ENCODE measurements around the gene NCKAP5.

The NCKAP5 gene

DNA sequence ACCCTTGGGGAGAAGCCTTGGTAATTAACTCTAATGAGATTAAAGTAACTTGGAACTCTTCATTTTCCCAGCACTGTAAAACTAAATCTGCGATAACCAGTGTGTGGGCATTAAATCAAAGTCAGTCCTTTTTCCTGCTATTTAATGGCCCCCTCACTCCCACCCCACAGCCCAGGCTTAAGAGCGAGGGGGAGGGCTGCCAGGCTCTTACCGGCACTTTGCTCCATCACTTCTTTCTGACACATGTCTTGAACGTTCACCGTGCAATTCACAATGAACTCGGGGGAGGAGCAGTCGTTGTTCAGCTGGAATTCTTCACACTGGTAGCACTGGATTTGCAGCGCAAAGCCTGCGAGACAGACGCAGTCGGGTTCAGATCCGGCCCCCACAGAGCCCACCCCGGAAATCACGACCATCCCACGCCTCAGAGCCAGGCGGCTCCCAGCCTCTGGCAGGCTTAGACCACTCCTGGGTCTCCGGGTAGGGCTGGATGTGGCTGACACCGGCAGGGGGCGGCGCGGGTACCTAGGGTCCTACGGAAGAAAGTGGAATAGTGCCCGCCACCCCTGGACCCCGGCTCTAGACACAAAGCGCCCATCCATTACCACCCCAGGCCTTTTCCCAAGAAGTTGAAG is 900.0 kb downstream of the NCKAP5 start:
- peaks cover 0 to 26% (median 9%) of the 10 kb centered on the region in 4 experiments for H3K4me1 ChIP-seq (ENCODE audit: control extremely low read depth in 1 of 4, control insufficient read depth in 4 of 4, insufficient read depth in 4 of 4, low read length in 3 of 4)
- 4% methylated on average over 7 of the region's 25 CpGs for WGBS (ENCODE audit: insufficient coverage)
- H3K4me3 ChIP-seq (ENCODE audit: control insufficient read depth in 1 of 7, extremely low read depth in 1 of 7, insufficient read depth in 4 of 7, low read depth in 2 of 7, low read length in 6 of 7): no peak overlapping the region
- H3K27me3 ChIP-seq (replicated peaks in 2 of 5; ENCODE audit: control insufficient read depth in 4 of 5, insufficient read depth in 5 of 5, low read length in 4 of 5): peaks cover 6 to 75% (median 21%) of the 10 kb centered on the region in 5 experiments
- no peaks in the 10 kb centered on the region for H3K36me3 ChIP-seq (ENCODE audit: control insufficient read depth in 4 of 4, insufficient read depth in 4 of 4, low read length in 3 of 4)
- POLR2A ChIA-PET: no interaction called here
- CTCF ChIA-PET: no interaction called here
- DNase-seq: no peak
- H3K9me3 ChIP-seq (ENCODE audit: control extremely low read depth in 1 of 5, control insufficient read depth in 4 of 5, insufficient read depth in 2 of 5, low read depth in 1 of 5, low read length in 4 of 5): no peaks in the 10 kb centered on the region
- H3K27ac ChIP-seq (ENCODE audit: insufficient read depth in 1 of 2, low read depth in 1 of 2, low read length in 2 of 2, poor library complexity in 1 of 2, severe bottlenecking in 2 of 2): no peak overlapping the region

- POLR2A ChIA-PET: no interaction called here
- Histone ChIP-seq H3K4me3 (ENCODE audit: control insufficient read depth in 1 of 7, extremely low read depth in 1 of 7, insufficient read depth in 4 of 7, low read depth in 2 of 7, low read length in 6 of 7) (no peak overlapping the region), H3K4me1 (ENCODE audit: control extremely low read depth in 1 of 4, control insufficient read depth in 4 of 4, insufficient read depth in 4 of 4, low read length in 3 of 4) (peaks cover 0 to 26% (median 9%) of the 10 kb centered on the region in 4 experiments), H3K27ac (ENCODE audit: insufficient read depth in 1 of 2, low read depth in 1 of 2, low read length in 2 of 2, poor library complexity in 1 of 2, severe bottlenecking in 2 of 2) (no peak overlapping the region), H3K36me3 (ENCODE audit: control insufficient read depth in 4 of 4, insufficient read depth in 4 of 4, low read length in 3 of 4) (no peaks in the 10 kb centered on the region), H3K27me3 (replicated peaks in 2 of 5; ENCODE audit: control insufficient read depth in 4 of 5, insufficient read depth in 5 of 5, low read length in 4 of 5) (peaks cover 6 to 70% (median 21%) of the 10 kb centered on the region in 5 experiments), H3K9me3 (ENCODE audit: control extremely low read depth in 1 of 5, control insufficient read depth in 4 of 5, insufficient read depth in 2 of 5, low read depth in 1 of 5, low read length in 4 of 5) (no peaks in the 10 kb centered on the region)
- no CpG with 5 or more reads among the region's 1 CpG for WGBS (ENCODE audit: insufficient coverage)
- no peak for DNase-seq
- CTCF ChIA-PET: no interaction called here
Observed at GRCh38 chr2:132667706-132668105, 900.6 kb downstream of the NCKAP5 start.

- Histone ChIP-seq H3K4me1 (ENCODE audit: control extremely low read depth in 1 of 4, control insufficient read depth in 4 of 4, insufficient read depth in 4 of 4, low read length in 3 of 4) (peaks cover 0 to 20% (median 7%) of the 10 kb centered on the region in 4 experiments), H3K27ac (ENCODE audit: insufficient read depth in 1 of 2, low read depth in 1 of 2, low read length in 2 of 2, poor library complexity in 1 of 2, severe bottlenecking in 2 of 2) (no peak overlapping the region), H3K9me3 (ENCODE audit: control extremely low read depth in 1 of 5, control insufficient read depth in 4 of 5, insufficient read depth in 2 of 5, low read depth in 1 of 5, low read length in 4 of 5) (no peaks in the 10 kb centered on the region), H3K36me3 (ENCODE audit: control insufficient read depth in 4 of 4, insufficient read depth in 4 of 4, low read length in 3 of 4) (no peaks in the 10 kb centered on the region), H3K27me3 (replicated peaks in 2 of 5; ENCODE audit: control insufficient read depth in 4 of 5, insufficient read depth in 5 of 5, low read length in 4 of 5) (peaks cover 6 to 49% (median 13%) of the 10 kb centered on the region in 5 experiments), H3K4me3 (ENCODE audit: control insufficient read depth in 1 of 7, extremely low read depth in 1 of 7, insufficient read depth in 4 of 7, low read depth in 2 of 7, low read length in 6 of 7) (no peak overlapping the region)
- DNase-seq: no peak
- 96% methylated on average over 4 of the region's 4 CpGs for WGBS (ENCODE audit: insufficient coverage)
- ChIA-PET CTCF (interaction anchor here (0.8 kb wide), 1 partner anchor 12 kb away, joined by 3 read pairs; no protein-coding TSS in a partner anchor), POLR2A (no interaction called here)
Observed at GRCh38 chr2:132665401-132666140, 902.7 kb downstream of the NCKAP5 start.

DNA sequence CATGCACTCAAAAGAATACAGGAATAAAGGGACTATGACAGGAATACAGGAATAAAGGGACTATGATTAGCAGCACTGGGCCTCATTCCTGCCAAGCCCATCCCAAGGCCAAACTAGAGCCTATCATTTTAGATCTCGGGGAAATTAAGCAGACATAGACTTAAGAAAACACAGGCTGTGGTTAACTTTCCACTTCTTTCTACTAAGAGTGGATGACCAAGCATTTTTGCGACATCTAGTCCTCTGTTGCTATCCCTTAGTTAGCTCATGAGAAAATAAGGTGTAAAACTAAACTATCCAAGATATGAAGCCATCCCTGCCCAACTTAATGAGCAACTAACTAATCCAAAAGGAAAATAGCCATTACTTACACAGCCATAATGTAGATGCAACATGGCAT is 904.2 kb downstream of the NCKAP5 start:
- peaks cover 6 to 35% (median 9%) of the 10 kb centered on the region in 5 experiments for H3K27me3 ChIP-seq (replicated peaks in 2 of 5; ENCODE audit: control insufficient read depth in 4 of 5, insufficient read depth in 5 of 5, low read length in 4 of 5)
- CTCF ChIA-PET: no interaction called here
- POLR2A ChIA-PET: no interaction called here
- WGBS (ENCODE audit: insufficient coverage): 17% methylated on average over 1 of the region's 2 CpGs
- peaks cover 0 to 5% (median 2%) of the 10 kb centered on the region in 4 experiments for H3K4me1 ChIP-seq (ENCODE audit: control extremely low read depth in 1 of 4, control insufficient read depth in 4 of 4, insufficient read depth in 4 of 4, low read length in 3 of 4)
- no peak overlapping the region for H3K27ac ChIP-seq (ENCODE audit: insufficient read depth in 1 of 2, low read depth in 1 of 2, low read length in 2 of 2, poor library complexity in 1 of 2, severe bottlenecking in 2 of 2)
- peak; percentile 25 to 67 (median 65) for DNase-seq
- H3K36me3 ChIP-seq (ENCODE audit: control insufficient read depth in 4 of 4, insufficient read depth in 4 of 4, low read length in 3 of 4): no peaks in the 10 kb centered on the region
- H3K9me3 ChIP-seq (ENCODE audit: control extremely low read depth in 1 of 5, control insufficient read depth in 4 of 5, insufficient read depth in 2 of 5, low read depth in 1 of 5, low read length in 4 of 5): no peaks in the 10 kb centered on the region
- no peak overlapping the region for H3K4me3 ChIP-seq (ENCODE audit: control insufficient read depth in 1 of 7, extremely low read depth in 1 of 7, insufficient read depth in 4 of 7, low read depth in 2 of 7, low read length in 6 of 7)

DNA sequence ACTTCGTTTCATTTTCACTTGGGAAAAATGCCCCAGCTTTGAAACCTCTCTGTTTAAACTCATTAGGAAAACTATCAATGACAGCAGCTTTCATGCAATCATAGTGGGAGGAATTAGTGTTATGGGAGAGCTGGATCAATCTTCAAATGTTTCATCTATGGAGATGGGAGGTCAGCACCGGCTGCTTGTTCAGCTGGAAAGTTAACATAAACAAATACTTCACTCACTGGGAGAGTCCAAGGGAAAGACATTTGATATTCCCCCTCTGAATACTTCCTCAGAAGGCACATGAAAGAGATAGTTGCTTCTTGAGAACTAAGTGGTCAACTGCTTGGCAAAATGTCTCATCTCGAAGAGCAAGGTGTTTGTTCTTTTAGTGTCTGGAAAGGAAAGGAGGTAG is 905.5 kb downstream of the NCKAP5 start:
- 100% methylated on average over 2 of the region's 3 CpGs for WGBS (ENCODE audit: insufficient coverage)
- no peak overlapping the region for H3K4me3 ChIP-seq (ENCODE audit: control insufficient read depth in 1 of 7, extremely low read depth in 1 of 7, insufficient read depth in 4 of 7, low read depth in 2 of 7, low read length in 6 of 7)
- no peak overlapping the region for H3K27ac ChIP-seq (ENCODE audit: insufficient read depth in 1 of 2, low read depth in 1 of 2, low read length in 2 of 2, poor library complexity in 1 of 2, severe bottlenecking in 2 of 2)
- CTCF ChIA-PET: no interaction called here
- peaks cover 4 to 21% (median 6%) of the 10 kb centered on the region in 5 experiments for H3K27me3 ChIP-seq (replicated peaks in 2 of 5; ENCODE audit: control insufficient read depth in 4 of 5, insufficient read depth in 5 of 5, low read length in 4 of 5)
- peaks cover 0 to 3% (median 0%) of the 10 kb centered on the region in 4 experiments for H3K4me1 ChIP-seq (ENCODE audit: control extremely low read depth in 1 of 4, control insufficient read depth in 4 of 4, insufficient read depth in 4 of 4, low read length in 3 of 4)
- no peak for DNase-seq
- no peaks in the 10 kb centered on the region for H3K36me3 ChIP-seq (ENCODE audit: control insufficient read depth in 4 of 4, insufficient read depth in 4 of 4, low read length in 3 of 4)
- POLR2A ChIA-PET: no interaction called here
- H3K9me3 ChIP-seq (ENCODE audit: control extremely low read depth in 1 of 5, control insufficient read depth in 4 of 5, insufficient read depth in 2 of 5, low read depth in 1 of 5, low read length in 4 of 5): no peaks in the 10 kb centered on the region

GRCh38 chr2:132659331-132659730 is 908.9 kb downstream of the NCKAP5 start:
- DNase-seq: no peak
- Histone ChIP-seq H3K4me3 (ENCODE audit: control insufficient read depth in 1 of 7, extremely low read depth in 1 of 7, insufficient read depth in 4 of 7, low read depth in 2 of 7, low read length in 6 of 7) (no peak overlapping the region), H3K27me3 (replicated peaks in 2 of 5; ENCODE audit: control insufficient read depth in 4 of 5, insufficient read depth in 5 of 5, low read length in 4 of 5) (peaks cover 0 to 2% (median 0%) of the 10 kb centered on the region in 5 experiments), H3K36me3 (ENCODE audit: control insufficient read depth in 4 of 4, insufficient read depth in 4 of 4, low read length in 3 of 4) (no peaks in the 10 kb centered on the region), H3K9me3 (ENCODE audit: control extremely low read depth in 1 of 5, control insufficient read depth in 4 of 5, insufficient read depth in 2 of 5, low read depth in 1 of 5, low read length in 4 of 5) (no peaks in the 10 kb centered on the region), H3K4me1 (ENCODE audit: control extremely low read depth in 1 of 4, control insufficient read depth in 4 of 4, insufficient read depth in 4 of 4, low read length in 3 of 4) (peaks cover 0 to 3% (median 0%) of the 10 kb centered on the region in 4 experiments), H3K27ac (ENCODE audit: insufficient read depth in 1 of 2, low read depth in 1 of 2, low read length in 2 of 2, poor library complexity in 1 of 2, severe bottlenecking in 2 of 2) (no peak overlapping the region)
- POLR2A ChIA-PET: no interaction called here
- CTCF ChIA-PET: interaction anchor here (0.6 kb wide), 1 partner anchor 233 kb away, joined by 3 read pairs; no protein-coding TSS in a partner anchor
- 97% methylated on average over 3 of the region's 3 CpGs for WGBS (ENCODE audit: insufficient coverage)

DNA sequence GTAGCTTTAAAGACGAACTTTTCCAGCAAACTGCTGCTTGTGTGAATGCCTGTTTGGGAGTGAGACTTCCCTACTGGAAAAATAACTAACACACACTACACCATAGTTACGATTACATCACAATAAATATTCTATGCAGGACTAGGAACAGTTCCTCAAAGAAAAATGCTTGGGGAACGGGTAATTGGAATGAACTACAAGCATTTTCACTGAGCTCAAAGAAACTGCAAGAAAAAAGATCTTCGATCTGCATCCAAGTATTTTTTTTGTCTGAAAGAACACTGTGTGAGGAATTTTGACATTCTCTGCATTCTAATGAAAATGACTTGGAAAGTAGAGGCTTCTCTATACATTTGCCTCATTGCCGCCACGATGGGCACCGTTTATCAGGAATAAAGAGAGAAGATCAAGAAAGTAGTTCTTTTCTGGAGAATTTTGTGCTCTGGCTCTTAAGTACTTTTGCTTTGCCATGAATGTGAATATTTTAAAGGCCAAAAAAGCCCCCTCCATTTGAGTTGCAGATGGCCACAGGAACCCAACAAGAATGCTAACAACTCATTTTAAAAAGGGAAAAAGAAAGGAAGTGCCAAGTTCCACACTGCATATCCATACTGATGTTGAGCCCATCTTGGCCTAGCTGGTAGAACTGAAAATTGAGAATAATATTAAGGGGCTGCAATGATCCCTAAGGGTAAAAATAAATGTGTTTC is 911.8 kb downstream of the NCKAP5 start:
- no peaks in the 10 kb centered on the region for H3K4me1 ChIP-seq (ENCODE audit: control extremely low read depth in 1 of 4, control insufficient read depth in 4 of 4, insufficient read depth in 4 of 4, low read length in 3 of 4)
- no peak overlapping the region for H3K27ac ChIP-seq (ENCODE audit: insufficient read depth in 1 of 2, low read depth in 1 of 2, low read length in 2 of 2, poor library complexity in 1 of 2, severe bottlenecking in 2 of 2)
- H3K9me3 ChIP-seq (ENCODE audit: control extremely low read depth in 1 of 5, control insufficient read depth in 4 of 5, insufficient read depth in 2 of 5, low read depth in 1 of 5, low read length in 4 of 5): no peaks in the 10 kb centered on the region
- no peak overlapping the region for H3K4me3 ChIP-seq (ENCODE audit: control insufficient read depth in 1 of 7, extremely low read depth in 1 of 7, insufficient read depth in 4 of 7, low read depth in 2 of 7, low read length in 6 of 7)
- 87% methylated on average over 6 of the region's 7 CpGs for WGBS (ENCODE audit: insufficient coverage)
- H3K27me3 ChIP-seq (replicated peaks in 2 of 5; ENCODE audit: control insufficient read depth in 4 of 5, insufficient read depth in 5 of 5, low read length in 4 of 5): peaks cover 0 to 2% (median 0%) of the 10 kb centered on the region in 5 experiments
- ChIA-PET POLR2A (no interaction called here), CTCF (no interaction called here)
- DNase-seq: no peak
- no peaks in the 10 kb centered on the region for H3K36me3 ChIP-seq (ENCODE audit: control insufficient read depth in 4 of 4, insufficient read depth in 4 of 4, low read length in 3 of 4)

All from common myeloid progenitor, CD34-positive (primary cell).